Measurements from ENCODE around the gene CD248.
"Not testable (repeated sequence)": the region's sequence is repeated elsewhere in the genome, so short reads cannot be mapped to it uniquely, and the experiment has no call there.

The CD248 gene

DNA sequence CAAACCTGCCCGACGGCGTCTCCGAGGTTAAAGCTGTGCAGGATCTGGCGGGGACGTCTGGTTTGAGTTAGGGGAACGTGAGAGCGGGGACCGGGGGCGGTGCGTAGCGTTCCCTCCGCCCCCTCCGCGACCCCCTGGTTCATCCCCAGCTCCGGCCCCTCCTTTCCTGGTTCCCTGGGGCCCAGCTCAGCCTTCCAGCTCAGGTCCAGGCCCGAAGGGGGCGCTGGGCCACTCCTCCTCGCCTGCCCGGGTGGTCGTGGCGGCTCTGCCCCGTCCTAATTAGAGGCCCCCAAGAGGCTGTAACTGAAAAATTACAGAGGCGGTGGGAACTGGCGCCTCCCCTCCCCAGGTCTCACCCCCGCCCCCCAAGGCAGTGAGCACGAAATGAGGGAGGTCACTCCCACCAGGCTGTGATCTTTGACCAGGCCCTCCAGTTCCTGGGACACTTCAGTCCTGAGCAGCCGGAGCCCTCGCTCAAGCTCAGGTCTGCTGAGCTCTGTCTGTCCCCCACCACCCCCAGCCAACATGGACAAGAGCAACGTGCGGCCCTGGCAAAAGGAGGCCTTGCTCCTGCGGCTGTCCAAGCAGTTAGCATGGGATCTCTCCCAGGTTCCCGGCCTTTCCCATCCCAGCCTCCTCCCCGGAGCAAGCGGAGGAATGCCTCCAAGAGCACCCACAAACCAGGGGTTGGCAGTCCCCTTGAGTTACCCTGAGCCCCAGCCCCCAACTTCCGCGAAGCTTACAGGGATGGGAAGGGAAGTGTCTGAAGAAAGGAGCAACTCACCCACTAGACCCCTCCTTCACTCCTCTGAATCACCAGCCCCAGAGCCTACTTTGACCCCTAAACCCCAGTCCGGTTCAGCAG, 3.3 kb downstream of the CD248 start:
- no peak for DNase-seq (ENCODE audit: low spot score)

DNA sequence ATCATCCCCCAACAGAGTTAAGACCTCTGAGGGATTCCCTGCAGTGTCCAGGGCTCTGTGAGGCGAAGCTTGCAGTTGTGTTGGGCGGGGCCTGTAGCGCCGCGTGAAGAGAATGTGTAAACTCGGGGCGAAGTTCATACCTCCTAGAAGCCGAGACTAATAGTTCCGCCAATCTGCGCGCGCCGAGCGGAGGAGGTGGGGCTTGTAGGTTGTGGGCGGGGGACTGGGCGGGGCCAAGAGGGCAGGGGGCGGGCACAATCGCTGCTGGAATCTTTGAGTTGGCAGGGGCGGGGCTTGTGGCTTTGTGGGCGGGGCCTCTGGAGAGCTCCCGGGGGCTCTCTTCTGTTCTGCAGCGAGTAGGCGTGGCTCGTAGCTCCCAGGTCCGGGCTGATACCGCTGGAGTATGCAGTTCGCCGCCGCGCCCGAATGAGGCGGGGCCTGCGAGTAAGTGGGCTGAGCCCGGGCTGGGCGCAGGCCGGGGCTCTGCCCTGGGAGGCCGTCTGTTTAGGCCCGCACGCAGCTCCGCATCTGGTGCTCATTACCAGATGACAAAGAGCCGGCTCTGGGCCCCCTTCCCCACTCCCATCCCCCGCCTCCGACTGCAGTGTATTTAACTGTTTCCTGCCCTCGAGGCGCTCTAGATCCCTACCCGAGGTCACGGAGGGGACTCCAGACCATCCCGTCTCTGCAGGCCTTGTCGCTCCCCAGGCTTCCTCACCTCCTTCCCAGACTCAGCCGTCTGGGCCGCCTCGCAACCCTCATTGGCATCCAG, 4.1 kb downstream of the CD248 start:
- DNase-seq (ENCODE audit: low spot score) = peak; percentile 97

DNA sequence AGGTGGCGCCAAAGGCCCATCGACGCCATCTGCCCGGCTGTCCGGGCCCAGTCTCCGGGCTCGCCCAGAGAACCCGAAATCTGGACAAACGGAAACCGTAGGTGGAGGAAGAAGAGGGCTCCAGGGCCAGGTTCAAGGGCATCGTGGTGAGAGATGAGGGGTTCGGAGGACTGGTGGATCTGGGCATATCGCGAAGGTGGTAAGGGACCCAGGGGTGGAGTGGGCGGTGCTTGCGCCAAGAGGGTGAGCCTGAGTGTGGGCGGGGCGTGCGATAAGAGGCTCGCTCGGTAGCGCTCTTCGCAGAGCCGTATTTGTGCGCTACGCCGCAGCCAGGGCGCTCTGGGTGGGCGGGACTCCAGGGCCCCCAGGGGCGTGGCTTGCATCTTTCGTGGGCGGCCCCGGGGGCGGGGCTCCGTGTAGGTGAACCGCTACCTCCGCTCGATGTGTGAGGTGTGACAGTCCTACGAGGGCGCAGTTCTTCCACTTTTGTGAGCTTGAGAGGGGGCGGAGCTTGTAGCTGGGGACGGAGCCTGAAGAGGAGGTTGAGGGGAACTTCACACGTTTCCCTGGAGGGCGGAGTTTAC, 4.8 kb downstream of the CD248 start:
- DNase-seq (ENCODE audit: low spot score) = peak; percentile 88

DNA sequence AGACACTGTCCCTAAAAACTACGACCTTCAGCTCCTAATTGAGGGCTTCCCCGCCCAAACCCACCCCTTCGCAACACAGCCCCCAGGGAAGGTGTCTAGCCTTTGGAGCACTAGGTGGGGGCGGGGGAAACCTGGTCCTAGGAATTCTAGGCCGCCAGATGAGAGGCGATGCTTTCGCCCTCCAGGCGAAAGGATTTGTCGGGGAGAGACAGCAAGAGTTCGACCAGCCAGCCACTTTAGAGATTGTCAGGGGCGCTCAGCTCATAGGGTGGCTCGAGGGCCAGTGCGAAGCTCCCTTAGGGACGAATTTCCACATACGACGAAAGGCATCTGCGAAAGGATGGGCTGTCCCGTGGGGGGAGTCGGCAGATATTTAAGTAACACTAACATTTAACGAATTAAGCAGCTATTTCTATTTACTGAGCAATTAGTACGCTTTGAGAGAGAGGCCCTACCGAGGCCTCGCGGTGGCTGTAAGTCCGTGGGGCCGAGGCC, 5.3 kb downstream of the CD248 start:
- no peak for DNase-seq (ENCODE audit: low spot score)

DNA sequence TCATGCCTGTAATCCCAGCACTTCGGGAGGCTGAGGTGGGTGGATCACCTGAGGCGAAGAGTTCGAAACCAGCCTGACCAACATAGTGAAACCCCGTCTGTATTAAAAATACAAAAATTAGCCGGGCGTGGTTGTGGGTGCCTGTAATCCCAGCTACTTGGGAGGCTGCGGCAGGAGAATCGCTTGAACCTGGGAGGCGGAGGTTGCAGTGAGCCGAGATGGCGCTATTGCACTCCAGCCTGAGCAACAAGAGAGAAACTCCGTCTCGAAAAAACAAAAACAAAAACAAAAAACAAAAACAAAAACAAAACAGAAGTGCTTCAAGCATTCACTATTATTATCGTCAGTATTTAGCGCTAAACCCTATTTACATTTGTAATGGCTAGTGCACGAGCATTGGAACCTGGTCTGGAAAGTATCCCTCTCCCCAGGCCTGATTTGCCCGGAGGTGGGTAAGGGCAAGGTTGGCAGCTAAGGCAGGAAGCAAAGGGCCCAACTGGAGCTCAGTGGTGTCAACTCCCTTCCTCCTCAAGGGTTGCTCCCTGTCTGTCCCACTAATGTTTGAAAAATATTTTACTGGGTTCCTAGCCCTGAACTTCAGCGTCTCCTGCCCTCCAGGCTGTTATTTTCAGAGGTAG, 5.9 kb downstream of the CD248 start:
- DNase-seq (ENCODE audit: low spot score) = not testable (repeated sequence)

DNA sequence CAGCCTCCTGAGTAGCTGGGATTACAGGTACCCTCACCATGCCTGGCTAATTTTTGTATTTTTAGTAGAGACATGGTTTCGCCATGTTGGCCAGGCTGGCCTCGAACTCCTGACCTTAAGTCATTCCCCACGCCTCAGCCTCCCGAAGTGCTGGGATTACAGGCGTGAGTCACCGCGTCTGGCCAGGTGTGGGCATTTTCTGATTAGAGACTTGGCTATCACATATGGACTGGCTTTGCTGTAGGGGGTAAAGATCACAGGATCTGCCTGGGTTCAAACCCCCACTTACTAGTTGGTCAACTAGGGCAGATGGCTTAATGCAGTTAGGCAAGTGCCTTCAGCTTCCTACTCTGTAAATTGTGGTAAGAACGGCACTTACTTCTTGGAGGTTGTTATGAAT, 6.5 kb downstream of the CD248 start:
- DNase-seq (ENCODE audit: low spot score) = no peak

DNA sequence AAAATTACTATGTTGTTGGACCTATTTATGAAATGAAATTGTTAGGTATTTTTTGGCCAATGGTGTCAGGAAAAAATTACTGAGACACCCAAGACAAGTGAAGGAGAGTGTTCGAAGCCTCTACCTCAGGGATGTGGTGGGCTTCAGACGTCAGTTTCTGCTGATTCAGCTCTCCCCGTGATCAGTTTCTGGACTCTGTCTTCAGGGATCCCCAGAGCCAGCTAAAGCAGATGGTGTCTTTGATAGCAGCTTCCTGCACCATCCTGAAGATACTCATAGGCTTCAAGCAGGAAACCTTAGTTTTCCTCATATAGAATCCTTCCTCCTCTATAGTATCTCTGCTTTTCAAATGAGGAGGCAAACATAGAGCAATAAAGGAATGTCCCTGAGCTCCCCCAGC, 7.4 kb downstream of the CD248 start:
- no peak for DNase-seq (ENCODE audit: low spot score)

DNA sequence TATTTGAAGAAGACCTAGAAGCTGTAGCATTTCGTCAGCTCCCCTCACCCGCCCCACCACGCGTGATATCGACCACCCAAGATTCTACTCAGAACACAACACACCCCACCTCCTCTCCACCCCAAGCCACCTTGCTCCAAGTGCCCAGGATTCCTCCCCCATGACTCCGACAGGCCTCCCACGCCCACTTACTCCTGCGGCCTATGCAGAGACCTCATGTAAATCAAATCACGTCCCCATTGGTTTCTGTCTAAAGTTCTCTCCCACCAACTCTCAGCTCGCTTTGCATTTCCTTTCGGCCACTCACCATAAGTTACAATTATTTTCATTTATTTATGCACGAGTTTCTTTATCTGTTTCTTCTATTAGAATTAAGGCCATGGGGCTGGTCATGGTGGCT, 14.2 kb downstream of the CD248 start:
- DNase-seq (ENCODE audit: low spot score) = no peak

DNA sequence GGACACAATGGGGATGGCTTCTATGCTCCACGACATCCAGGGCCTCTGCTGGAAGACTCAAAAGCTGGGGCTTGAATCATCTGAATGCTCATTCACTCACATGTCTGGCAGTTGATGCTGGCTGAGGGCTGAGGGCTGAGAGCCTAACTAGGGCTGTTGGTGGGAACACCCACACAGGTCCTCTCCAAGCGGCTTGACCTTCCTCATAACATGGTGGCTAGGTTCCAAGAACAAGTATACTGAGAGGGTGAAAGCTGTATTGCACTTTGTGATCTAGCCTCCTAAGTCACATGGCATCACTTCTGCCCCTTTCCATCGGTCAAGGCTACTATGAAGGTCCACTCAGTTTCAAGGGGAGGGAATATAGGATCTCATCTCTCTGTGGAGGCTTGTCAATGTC, 17.7 kb downstream of the CD248 start:
- no peak for DNase-seq (ENCODE audit: low spot score)

DNA sequence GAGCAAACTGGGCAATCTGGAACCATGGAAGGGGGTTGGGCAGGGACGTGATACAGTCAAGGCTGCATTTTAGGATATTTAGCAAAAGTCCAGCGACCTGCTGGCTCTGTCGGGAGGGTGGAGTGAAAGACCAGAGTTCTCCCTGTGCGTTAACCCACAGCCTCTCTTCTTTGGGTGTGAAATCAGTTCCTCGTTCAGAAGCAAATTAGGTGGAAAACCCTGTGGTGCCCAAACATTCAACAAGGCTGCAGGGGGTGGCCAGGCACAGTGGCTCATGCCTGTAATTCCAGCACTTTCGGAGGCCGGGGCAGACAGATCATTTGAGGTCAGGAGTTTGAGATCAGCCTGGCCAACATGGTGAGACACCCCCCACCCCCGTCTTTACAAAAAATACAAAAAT, 19.2 kb downstream of the CD248 start:
- no peak for DNase-seq (ENCODE audit: low spot score)

DNA sequence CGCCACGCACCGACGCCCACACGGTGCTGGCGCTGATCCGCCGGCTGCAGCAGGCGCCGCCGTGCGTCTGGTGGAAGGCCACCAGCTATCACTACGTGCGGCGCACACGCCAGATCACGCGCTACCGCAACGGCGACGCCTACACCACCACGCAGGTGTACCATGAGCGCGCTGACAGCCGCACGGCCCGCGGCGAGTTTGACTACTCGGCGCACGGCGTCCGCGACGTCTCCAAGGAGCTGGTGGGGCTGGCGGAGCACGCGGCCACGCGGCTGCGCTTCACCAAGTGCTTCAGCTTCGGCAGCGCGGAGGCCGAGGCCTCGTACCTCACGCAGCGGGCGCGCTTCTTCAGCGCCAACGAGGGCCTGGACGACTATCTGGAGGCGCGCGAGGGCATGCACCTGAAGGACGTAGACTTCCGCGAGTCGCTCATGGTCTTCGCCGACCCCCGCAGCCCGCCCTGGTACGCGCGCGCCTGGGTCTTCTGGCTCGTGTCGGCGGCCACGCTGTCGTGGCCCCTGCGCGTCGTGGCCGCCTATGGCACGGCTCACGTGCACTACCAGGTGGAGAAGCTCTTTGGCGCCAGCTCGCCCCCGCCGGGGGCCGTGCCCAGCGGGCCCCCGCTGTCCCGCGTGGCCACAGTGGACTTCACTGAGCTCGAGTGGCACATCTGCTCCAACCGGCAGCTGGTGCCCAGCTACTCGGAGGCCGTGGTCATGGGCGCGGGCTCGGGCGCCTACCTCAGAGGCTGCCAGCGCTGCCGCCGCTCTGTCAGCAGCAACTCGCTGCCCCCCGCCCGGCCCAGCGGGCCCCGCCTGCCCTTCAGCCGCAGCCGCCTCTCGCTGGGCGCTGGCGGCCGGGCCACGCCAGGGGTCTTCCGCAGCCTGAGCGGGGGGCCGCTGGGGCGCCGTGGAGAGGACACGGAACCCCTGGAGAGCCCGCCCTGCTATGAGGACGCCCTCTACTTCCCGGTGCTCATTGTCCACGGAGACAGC, 21.9 kb downstream of the CD248 start:
- DNase-seq (ENCODE audit: low spot score) = no peak

DNA sequence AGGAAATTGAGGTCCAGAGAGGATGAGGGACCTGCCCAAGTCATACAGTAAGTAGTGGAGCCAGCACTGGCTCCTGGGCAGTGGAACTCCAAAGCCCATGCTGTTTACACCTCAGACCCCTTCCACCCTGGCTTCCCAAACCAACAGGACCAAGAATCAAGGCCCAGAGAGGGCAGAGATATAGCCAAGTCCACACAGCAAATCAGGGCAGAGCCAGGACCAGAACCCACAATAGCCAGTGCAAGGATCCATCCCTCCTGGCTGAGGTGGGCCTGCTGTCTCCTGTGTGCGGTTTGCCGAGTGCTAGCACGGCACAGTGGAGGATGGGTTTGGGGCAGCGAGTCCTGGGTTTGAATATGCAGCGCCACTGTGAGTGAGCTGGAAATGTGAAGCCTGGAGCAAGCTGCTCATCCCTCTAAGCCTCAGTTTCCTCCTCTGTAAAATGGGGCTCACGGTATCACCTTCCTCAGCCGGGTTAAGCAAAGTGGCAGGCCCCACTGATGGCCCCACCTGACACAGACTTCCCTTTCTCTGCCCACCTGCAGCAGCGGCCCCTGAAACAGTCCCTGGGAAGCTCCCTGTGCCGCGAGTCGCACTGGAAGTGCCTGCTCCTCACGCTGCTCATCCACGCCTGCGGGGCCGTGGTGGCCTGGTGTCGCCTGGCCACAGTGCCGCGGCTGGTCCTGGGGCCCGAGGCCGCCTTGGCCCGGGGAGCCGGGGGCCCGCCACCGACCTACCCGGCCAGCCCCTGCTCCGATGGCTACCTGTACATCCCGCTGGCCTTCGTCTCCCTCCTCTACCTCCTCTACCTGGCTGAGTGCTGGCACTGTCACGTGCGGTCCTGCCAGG, 22.8 kb downstream of the CD248 start:
- no peak for DNase-seq (ENCODE audit: low spot score)

DNA sequence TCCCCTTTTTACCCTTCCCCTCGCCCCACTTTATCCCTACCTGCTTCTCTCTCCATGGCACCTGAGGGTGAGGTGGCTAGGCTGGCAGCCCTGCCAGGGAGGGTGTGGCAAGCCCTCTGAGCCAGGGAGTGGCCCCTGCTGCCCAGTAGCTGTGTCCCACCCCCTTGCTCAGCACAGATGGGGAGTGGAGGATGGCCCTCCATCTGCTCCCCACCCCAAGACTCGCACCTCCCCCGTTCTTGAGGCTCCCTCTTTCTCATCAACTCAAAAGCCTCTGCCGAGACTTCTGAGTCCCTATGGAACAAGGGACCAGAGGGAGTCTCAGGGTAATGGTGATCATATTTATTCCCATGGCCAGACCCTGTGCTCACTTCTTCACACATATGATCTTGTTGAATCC, 23.5 kb downstream of the CD248 start:
- DNase-seq (ENCODE audit: low spot score) = no peak

DNA sequence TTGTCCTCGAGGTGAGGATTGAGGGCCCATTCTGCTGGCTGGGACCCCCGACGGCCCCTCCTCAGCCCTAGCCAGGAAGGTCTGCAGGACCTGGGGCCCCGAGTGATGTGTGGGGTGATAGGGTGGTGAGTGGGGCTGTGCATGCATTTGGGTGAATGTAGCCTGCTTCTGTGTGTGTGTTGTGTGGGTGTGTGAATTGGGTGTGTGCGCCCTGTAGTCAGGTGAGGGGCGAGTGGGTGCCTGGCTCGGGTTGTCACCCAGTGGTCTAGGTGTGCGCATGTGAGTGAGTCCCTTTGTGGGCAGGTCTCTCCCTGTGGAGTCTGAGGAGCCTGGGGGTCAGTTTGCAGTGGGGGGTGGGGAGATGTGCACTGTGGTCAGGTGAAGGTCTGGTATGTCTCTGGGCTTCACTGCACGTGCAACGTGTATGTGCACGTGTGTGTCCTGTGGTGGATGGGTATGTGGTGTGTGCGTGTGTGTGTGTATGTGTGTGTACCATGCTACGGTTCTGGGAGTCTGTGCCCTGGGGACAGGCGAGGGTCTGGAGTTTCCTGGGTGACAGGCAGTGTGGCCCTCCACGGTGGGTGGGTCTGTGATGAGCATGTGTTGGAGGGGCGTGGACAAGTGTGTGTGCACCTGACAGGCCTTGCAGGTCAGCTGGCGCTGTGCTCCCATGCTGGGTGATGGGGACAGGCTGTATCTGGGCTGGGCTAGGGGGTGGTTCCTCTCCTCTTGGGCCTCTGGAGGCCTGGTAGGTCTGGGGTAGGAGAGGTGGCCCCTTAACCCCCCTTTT, 24.1 kb downstream of the CD248 start:
- DNase-seq (ENCODE audit: low spot score) = no peak

DNA sequence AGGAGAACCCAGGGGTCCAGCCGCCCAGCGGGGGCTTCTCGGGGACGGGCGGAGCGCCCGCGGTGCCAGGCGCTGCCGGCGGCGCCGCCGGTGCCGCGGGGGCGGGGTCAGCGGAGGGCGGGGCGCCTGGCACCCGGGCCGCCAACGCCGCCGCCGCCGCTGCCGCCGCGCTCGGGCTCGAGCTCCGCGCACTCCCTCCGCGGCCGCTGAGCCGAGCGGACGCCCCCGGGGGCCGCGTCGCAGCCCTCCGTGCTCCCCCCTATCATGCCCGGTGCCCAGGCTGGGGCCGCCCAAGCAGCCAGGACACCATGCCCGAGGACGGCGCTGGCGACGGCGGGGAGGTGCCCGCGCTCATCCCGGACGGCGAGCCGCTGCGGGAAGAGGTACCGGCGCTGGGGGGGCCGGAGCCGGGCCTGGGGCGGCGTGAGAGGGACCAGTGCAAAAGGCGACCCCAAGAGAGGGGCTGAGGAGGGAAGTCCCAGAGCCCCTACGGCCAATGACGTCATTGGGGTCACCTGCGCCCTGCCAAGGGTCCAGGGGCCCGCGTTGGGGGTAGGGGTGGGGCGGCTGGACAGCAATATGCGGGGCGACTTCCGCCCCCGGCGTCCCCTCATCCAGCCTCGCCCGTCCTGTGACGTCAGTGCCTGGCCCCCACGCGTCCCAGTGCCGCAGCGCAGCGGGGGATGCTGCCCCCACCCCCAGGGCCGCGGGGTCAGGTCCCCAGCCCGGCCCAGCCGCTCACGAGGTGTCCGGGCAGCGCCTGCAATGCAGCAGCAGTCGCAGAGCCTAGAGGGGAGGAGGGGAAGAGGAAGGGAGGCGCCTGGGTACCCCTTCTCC, 24.9 kb downstream of the CD248 start, which contains the start of gene TMEM151A:
TSS of gene TMEM151A (plus strand) at position 189 of the 837 bp plus-strand sequence. CDS start at position 309, 120 bp downstream.
- DNase-seq (ENCODE audit: low spot score) = no peak

DNA sequence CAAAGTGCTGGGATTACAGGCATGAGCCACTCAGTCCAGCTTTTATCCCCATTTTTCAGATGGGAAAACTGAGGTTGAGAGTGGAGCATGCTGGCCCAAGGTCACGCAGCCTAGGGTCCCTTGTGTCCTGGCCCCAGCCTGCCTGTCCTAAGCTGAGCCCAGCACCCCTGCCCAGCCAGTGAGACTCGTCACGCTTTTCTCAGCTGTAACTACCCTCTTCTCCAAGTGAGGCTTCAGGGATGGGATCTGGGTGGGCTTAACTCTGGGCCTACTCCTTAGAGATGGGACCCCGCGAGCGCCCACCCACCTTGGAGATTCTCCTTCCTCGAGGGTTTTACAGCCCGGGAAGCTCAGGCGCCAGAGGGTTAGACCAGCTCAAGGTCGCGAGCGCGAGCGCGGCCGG, 25.5 kb downstream of the CD248 start:
- no peak for DNase-seq (ENCODE audit: low spot score)

DNA sequence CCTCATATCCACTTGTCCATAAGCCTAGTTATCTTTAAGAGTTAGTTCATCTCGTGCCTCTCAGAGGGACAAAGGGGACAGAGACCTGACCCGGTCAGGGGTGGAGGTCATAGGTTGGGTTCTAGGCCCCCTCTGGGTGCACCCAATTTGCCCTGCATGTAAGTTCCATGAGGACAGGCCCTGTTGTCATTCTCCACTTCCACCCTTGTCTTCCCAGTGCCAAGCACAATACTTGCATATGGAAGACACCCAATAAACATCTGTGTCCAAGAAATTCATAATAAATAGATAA, 26.6 kb downstream of the CD248 start:
- DNase-seq (ENCODE audit: low spot score) = no peak

DNA sequence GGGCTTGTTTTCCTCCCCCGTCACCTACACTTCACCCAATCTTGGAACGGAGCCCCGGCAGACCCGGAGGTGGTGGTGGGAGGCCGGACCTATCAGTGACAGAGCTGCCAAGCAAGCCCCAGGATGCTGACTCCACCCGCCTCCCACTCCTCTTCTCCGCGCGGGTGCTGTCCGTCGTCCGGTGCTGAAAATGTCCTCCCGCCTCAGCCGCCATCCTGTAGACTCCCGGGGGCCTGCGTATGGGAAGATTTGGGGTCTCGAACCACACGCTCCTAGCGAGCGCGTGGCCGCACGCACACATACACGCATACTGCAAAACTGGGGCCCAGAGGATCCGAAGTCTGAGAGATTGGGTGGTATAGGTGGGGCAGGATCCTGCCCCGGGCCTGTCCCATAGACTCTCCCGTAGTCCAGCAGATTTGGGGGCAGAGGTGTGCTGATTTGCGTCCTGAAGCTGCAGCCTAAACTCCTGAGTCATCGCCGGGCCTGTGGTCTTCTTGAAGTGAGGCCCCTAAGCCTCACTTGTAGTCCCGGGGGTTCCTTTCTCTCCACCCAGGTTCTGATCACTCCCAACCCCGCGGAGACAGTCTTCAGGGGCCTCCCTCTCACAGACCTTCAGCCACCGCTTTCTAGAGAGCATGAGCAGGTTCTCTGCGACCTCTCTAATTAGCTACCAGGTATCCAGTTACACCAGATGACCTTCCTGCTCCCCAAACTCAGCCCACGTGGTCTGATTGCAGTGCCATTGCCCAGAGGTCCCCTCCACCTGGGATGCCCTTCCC, 27.1 kb downstream of the CD248 start:
- peak; percentile 76 for DNase-seq (ENCODE audit: low spot score)

Measured in COLO829 (cell line).